PFSK-1 (cell line): ENCODE measurements around the gene USP1.

Source experiments
- FOXP2 ChIP-seq: optimal IDR thresholded peaks from 2 replicates; pipeline ENCODE3; 2011; ENCODE audit warnings: borderline replicate concordance, control low read depth, inconsistent platforms; ENCODE audit not compliant: insufficient read depth; ENCODE audit errors: extremely low read length, extremely low read depth
- POLR2AphosphoS5 ChIP-seq: IDR thresholded peaks from 2 replicates; pipeline ENCODE4 v1.6.1; 2012; ENCODE audit warnings: low read depth, mild to moderate bottlenecking, control low read depth, low read length, moderate library complexity
- SIN3A ChIP-seq: IDR thresholded peaks from 2 replicates; pipeline ENCODE4 v1.6.1; 2012; ENCODE audit warnings: mild to moderate bottlenecking, low read length, moderate library complexity, borderline replicate concordance; ENCODE audit not compliant: insufficient read depth
- TAF1 ChIP-seq: IDR thresholded peaks from 2 replicates; pipeline ENCODE4 v1.6.1; 2012; ENCODE audit warnings: low read length, control low read depth, borderline replicate concordance; ENCODE audit not compliant: insufficient read depth
- TF ChIP-seq, protein P1 (sequence below), 2 experiments: IDR thresholded peaks; 2 replicates each; pipeline versions ENCODE4 v1.6.1 to v1.8.0; 2011 to 2012; ENCODE audit warnings: low read depth in 2 of 2, low read length in 2 of 2, control low read depth in 1 of 2, inconsistent platforms in 1 of 2, mild to moderate bottlenecking in 1 of 2, moderate library complexity in 1 of 2; ENCODE audit not compliant: insufficient read depth in 1 of 2

Gene USP1

DNA sequence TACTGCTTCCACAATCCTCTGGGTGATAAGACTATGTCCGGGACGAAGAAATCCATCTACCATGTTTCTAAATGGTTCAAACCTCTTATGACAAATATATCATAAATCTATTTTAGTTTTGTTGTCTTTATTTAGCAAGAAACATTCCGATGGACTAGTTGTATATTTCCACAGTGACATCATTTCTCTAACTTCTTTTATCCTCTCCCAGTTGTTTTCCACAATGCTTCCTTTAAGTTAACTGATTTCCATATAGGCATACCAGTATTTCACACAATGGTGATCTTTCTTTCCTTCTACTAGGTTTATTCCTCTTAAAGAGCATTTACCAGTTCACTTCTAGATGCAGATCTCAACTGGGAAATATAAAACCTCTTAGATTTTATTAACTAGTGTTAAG is 44.8 kb downstream of the USP1 start:
- TF ChIP-seq TAF1 = no peak
- TF ChIP-seq SIN3A = no peak
- TF ChIP-seq FOXP2 = no peak
- TF ChIP-seq, protein P1, sequence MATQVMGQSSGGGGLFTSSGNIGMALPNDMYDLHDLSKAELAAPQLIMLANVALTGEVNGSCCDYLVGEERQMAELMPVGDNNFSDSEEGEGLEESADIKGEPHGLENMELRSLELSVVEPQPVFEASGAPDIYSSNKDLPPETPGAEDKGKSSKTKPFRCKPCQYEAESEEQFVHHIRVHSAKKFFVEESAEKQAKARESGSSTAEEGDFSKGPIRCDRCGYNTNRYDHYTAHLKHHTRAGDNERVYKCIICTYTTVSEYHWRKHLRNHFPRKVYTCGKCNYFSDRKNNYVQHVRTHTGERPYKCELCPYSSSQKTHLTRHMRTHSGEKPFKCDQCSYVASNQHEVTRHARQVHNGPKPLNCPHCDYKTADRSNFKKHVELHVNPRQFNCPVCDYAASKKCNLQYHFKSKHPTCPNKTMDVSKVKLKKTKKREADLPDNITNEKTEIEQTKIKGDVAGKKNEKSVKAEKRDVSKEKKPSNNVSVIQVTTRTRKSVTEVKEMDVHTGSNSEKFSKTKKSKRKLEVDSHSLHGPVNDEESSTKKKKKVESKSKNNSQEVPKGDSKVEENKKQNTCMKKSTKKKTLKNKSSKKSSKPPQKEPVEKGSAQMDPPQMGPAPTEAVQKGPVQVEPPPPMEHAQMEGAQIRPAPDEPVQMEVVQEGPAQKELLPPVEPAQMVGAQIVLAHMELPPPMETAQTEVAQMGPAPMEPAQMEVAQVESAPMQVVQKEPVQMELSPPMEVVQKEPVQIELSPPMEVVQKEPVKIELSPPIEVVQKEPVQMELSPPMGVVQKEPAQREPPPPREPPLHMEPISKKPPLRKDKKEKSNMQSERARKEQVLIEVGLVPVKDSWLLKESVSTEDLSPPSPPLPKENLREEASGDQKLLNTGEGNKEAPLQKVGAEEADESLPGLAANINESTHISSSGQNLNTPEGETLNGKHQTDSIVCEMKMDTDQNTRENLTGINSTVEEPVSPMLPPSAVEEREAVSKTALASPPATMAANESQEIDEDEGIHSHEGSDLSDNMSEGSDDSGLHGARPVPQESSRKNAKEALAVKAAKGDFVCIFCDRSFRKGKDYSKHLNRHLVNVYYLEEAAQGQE (IDR thresholded peaks at IDR 0.05; ENCODE audit: insufficient read depth in 1 of 2, low read depth in 2 of 2, low read length in 2 of 2) = no peak
- no peak for TF ChIP-seq POLR2AphosphoS5

GRCh38 chr1:62484824-62485468 is 48.1 kb downstream of the USP1 start:
- TF ChIP-seq, protein P1 (IDR thresholded peaks at IDR 0.05; ENCODE audit: insufficient read depth in 1 of 2, low read depth in 2 of 2, low read length in 2 of 2) = no peak
- TF ChIP-seq POLR2AphosphoS5 (no peak), SIN3A (no peak), TAF1 (no peak), FOXP2 (no peak)

DNA sequence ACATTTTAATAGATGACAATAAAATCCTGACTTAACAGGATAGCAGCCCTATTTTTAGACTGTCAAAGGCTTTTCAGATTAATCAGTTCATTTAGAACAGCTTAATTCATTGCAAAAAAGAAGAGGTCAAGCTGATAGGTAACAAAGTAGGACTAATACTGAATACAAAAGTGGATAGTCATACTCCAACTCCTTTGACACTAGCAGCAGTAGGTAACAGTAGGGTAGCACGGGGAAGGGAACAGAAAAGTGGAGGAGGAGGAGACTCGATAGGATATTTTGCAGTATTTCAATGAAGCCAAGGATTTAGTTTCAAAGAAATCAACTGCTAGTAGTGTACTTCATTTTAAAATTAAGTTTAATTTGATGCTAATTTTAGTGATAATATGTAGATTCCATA is 51.1 kb downstream of the USP1 start:
- TF ChIP-seq POLR2AphosphoS5 (no peak), SIN3A (no peak), TAF1 (no peak), FOXP2 (no peak)
- TF ChIP-seq, protein P1 (IDR thresholded peaks at IDR 0.05; ENCODE audit: insufficient read depth in 1 of 2, low read depth in 2 of 2, low read length in 2 of 2) = no peak

- TF ChIP-seq FOXP2 (no peak), SIN3A (no peak), POLR2AphosphoS5 (no peak), TAF1 (no peak)
- TF ChIP-seq, protein P1 (IDR thresholded peaks at IDR 0.05; ENCODE audit: insufficient read depth in 1 of 2, low read depth in 2 of 2, low read length in 2 of 2) = no peak
Observed at GRCh38 chr1:62492521-62492920, 55.7 kb downstream of the USP1 start.

DNA sequence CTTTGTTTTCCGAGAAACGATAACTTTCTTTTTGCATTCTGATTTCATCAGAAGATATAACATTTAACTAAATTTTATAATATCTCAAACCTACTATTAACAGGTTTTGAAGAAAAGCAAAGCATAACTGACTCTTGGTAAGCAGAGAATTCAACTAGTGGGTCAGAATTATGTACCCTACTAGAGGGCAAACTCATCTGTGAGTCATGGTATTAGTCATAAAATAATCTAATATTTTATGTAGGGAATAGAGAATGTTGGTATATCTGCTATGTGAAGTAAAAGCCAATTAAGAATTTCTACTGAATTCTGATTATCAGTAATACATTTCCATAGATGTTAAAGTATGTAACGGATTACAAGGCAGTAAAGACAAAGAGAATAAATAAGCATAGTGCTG is 56.8 kb downstream of the USP1 start:
- TF ChIP-seq, protein P1 (IDR thresholded peaks at IDR 0.05; ENCODE audit: insufficient read depth in 1 of 2, low read depth in 2 of 2, low read length in 2 of 2) = no peak
- no peak for TF ChIP-seq FOXP2
- no peak for TF ChIP-seq SIN3A
- no peak for TF ChIP-seq TAF1
- TF ChIP-seq POLR2AphosphoS5 = no peak
